GM06990 (cell line): Measurements from ENCODE around the gene PLEKHG7.

Experiments
- DNase-seq: peaks from one replicate; pipeline ENCODE4 v3.0.0-alpha.2; 2011; ENCODE audit not compliant: insufficient read length; ENCODE audit errors: extremely low read depth
- H3K27me3 ChIP-seq: replicated peaks from 2 replicates; pipeline ENCODE4 v1.6.0; 2011; ENCODE audit warnings: low read length; ENCODE audit not compliant: control insufficient read depth, insufficient read depth
- H3K36me3 ChIP-seq: 2 replicates; pipeline ENCODE4 v1.5.1; 2011; ENCODE audit warnings: low read length; ENCODE audit not compliant: control insufficient read depth, insufficient read depth
- H3K4me3 ChIP-seq: replicated peaks from 2 replicates; pipeline ENCODE4 v1.5.1; 2011; ENCODE audit warnings: low read depth, mild to moderate bottlenecking, control low read depth, low read length
- TF ChIP-seq, protein P1 (sequence below): IDR thresholded peaks from 2 replicates; pipeline ENCODE4 v1.5.1; 2011; ENCODE audit warnings: low read length, control low read depth, mild to moderate bottlenecking, inconsistent platforms; ENCODE audit not compliant: insufficient read depth, poor library complexity, severe bottlenecking

The PLEKHG7 gene

DNA sequence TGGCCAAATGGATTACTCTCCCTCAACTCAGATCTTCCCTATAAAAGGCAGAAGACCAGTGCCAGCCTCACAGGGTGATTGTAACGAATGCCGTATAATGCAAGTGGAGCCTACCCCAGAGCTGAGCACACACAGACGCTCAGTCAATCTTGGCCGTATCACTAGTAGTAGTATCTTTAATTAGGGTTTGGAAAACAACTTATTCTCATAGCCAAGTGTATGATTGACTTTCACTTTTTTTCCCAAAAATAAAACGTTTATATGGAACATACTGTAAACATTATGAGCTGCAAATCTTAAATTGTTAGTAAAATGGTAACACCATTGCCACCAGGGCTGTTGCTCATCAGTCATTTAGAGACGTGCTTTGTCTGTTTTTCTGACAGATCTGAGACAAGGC lies 30.4 kb downstream of the PLEKHG7 start:
- Histone ChIP-seq H3K36me3 (peaks cover 2% of the 10 kb centered on the region; the same call in 1 of the 2 replicates), H3K27me3 (no peaks in the 10 kb centered on the region), H3K4me3 (no peak overlapping the region)
- no peak for DNase-seq
- TF ChIP-seq, protein P1, sequence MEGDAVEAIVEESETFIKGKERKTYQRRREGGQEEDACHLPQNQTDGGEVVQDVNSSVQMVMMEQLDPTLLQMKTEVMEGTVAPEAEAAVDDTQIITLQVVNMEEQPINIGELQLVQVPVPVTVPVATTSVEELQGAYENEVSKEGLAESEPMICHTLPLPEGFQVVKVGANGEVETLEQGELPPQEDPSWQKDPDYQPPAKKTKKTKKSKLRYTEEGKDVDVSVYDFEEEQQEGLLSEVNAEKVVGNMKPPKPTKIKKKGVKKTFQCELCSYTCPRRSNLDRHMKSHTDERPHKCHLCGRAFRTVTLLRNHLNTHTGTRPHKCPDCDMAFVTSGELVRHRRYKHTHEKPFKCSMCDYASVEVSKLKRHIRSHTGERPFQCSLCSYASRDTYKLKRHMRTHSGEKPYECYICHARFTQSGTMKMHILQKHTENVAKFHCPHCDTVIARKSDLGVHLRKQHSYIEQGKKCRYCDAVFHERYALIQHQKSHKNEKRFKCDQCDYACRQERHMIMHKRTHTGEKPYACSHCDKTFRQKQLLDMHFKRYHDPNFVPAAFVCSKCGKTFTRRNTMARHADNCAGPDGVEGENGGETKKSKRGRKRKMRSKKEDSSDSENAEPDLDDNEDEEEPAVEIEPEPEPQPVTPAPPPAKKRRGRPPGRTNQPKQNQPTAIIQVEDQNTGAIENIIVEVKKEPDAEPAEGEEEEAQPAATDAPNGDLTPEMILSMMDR, result no peak

DNA sequence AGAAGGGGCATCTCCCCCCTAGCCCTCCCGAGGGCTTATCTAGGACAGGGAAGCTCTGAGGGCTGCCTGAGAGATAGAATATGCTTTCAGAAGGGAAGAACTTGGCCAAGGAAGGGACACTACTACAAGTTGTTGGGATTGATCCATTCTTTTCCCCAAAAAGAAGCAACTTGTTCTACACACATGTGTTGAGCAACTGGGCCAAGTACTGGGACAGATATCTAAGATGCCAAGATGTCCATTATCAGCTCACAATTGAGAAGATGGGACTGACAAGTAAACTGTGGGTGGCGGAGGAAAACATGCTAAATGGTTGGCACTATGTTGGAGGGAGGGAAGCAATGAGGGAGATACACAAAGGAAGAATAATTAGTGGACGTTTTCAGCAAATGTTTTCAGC lies 30.9 kb downstream of the PLEKHG7 start:
- TF ChIP-seq, protein P1, result no peak
- no peaks in the 10 kb centered on the region for H3K27me3 ChIP-seq
- no peak for DNase-seq
- no peak overlapping the region for H3K4me3 ChIP-seq
- H3K36me3 ChIP-seq, result peaks cover 2% of the 10 kb centered on the region; the same call in 1 of the 2 replicates

GRCh38 chr12:92735131-92735721 lies 32.4 kb downstream of the PLEKHG7 start:
- DNase-seq, result no peak
- no peaks in the 10 kb centered on the region for H3K36me3 ChIP-seq
- TF ChIP-seq, protein P1, result no peak
- H3K4me3 ChIP-seq, result no peak overlapping the region
- no peaks in the 10 kb centered on the region for H3K27me3 ChIP-seq

DNA sequence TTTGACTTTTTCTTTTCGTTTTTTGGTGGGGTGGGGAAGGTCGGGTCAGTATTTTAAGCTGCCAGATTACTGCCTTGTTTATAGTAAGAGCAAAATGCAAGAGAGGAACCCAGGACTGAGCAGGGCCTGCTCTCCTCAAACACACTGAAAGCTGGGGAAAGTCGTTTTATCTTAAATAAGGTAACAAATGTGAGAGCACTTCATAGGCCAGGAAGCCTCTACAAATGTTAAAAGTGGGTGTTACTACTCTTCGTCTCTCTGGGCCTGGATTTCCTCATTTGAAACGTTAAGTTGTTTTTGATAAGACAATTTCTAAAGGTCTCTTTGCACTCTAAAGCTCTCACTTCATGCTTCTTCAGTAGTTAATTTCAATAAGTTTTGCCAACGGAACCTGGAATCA lies 33.8 kb downstream of the PLEKHG7 start:
- TF ChIP-seq, protein P1, result no peak
- H3K4me3 ChIP-seq, result no peak overlapping the region
- H3K36me3 ChIP-seq, result no peaks in the 10 kb centered on the region
- DNase-seq, result no peak
- H3K27me3 ChIP-seq, result no peaks in the 10 kb centered on the region

GRCh38 chr12:92737855-92738850 lies 35.4 kb downstream of the PLEKHG7 start:
- H3K27me3 ChIP-seq, result no peaks in the 10 kb centered on the region
- H3K36me3 ChIP-seq, result no peaks in the 10 kb centered on the region
- no peak for DNase-seq
- TF ChIP-seq, protein P1, result no peak
- H3K4me3 ChIP-seq, result no peak overlapping the region
